ENCODE data around the gene MYO7A. TPM values are rescaled to one million over a fixed set of nuclear protein-coding genes. Genes with fewer than 3 reads are reported as not detected.

Gene MYO7A
- total RNA-seq, 3 donors from 2014 or later (not counting 1 experiment from before 2014, with no cell fraction given) = 0.20 to 1.1 (median 0.68) TPM

DNA sequence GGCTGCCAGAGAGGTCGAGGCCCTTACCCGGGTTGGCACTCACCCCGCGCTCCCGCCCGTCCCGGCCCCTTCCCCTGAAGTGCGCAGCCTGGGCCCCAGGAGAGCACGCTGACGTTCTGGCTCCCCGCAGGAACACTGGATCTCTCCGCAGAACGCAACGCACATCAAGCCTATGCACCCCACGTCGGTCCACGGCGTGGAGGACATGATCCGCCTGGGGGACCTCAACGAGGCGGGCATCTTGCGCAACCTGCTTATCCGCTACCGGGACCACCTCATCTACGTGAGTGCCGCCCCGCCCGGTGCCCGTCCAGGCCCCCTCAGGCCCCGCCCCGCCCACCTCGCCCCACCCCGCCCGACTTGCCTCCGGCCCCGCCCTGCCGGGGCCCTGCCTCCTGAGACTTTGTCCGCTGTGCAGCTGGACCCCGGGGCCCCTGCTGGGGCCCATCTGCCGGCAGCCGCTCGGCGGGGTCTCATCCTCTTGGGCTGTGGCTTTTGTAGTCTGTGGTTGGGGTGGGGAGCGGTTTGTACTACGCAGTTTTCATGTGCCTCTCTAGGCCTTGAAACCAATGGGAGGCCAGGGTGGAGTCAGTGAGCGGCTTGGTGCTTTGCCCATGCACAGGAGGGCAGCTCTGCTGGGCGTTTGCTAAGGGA lies 19.7 kb downstream of the MYO7A start:
- H3K27ac ChIP-seq (ENCODE audit: low read length) = no peak overlapping the region
- no peaks in the 10 kb centered on the region for H3K9me3 ChIP-seq (ENCODE audit: control insufficient read depth, insufficient read depth, low read length)
- no peaks in the 10 kb centered on the region for H3K9me3 Mint-ChIP-seq
- H3K4me1 Mint-ChIP-seq = peaks cover 28 to 49% of the 10 kb centered on the region in 2 donors
- TF ChIP-seq, protein P1, sequence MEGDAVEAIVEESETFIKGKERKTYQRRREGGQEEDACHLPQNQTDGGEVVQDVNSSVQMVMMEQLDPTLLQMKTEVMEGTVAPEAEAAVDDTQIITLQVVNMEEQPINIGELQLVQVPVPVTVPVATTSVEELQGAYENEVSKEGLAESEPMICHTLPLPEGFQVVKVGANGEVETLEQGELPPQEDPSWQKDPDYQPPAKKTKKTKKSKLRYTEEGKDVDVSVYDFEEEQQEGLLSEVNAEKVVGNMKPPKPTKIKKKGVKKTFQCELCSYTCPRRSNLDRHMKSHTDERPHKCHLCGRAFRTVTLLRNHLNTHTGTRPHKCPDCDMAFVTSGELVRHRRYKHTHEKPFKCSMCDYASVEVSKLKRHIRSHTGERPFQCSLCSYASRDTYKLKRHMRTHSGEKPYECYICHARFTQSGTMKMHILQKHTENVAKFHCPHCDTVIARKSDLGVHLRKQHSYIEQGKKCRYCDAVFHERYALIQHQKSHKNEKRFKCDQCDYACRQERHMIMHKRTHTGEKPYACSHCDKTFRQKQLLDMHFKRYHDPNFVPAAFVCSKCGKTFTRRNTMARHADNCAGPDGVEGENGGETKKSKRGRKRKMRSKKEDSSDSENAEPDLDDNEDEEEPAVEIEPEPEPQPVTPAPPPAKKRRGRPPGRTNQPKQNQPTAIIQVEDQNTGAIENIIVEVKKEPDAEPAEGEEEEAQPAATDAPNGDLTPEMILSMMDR (IDR thresholded peaks at IDR 0.05) = no peak
- peak; percentile 40 to 71 (median 60) for ATAC-seq
- no peaks in the 10 kb centered on the region for H3K36me3 Mint-ChIP-seq
- H3K4me1 ChIP-seq (ENCODE audit: control insufficient read depth, insufficient read depth, low read length) = peaks cover 36% of the 10 kb centered on the region
- peaks cover 24 to 27% of the 10 kb centered on the region in 2 donors for H3K27me3 Mint-ChIP-seq (ENCODE audit: low read depth in 2 of 2)
- WGBS (ENCODE audit: insufficient coverage) = 21% methylated on average over 47 of the region's 47 CpGs
- no peaks in the 10 kb centered on the region for H3K27me3 ChIP-seq (ENCODE audit: control insufficient read depth, insufficient read depth, low read length)
- no peak overlapping the region for H3K4me3 ChIP-seq (ENCODE audit: low read length)
- H3K36me3 ChIP-seq (ENCODE audit: control insufficient read depth, insufficient read depth, low read length) = no peaks in the 10 kb centered on the region
- DNase-seq = peak in 1 of 2 donors; percentile 59
- H3K4me3 Mint-ChIP-seq = peak overlapping the region; percentile 75
- peak overlapping the region in 1 of 2 donors; percentile 29 for H3K27ac Mint-ChIP-seq
- intact Hi-C loops (cut with micrococcal nuclease) = no loop called here

- Mint-ChIP-seq H3K36me3 (no peaks in the 10 kb centered on the region), H3K4me1 (peaks cover 32 to 53% of the 10 kb centered on the region in 2 donors), H3K27ac (no peak overlapping the region), H3K27me3 (ENCODE audit: low read depth in 2 of 2) (peaks cover 17 to 24% of the 10 kb centered on the region in 2 donors), H3K9me3 (no peaks in the 10 kb centered on the region), H3K4me3 (no peak overlapping the region)
- H3K4me1 ChIP-seq (ENCODE audit: control insufficient read depth, insufficient read depth, low read length) = peaks cover 48% of the 10 kb centered on the region
- WGBS (ENCODE audit: insufficient coverage) = 97% methylated on average over 8 of the region's 8 CpGs
- no peaks in the 10 kb centered on the region for H3K36me3 ChIP-seq (ENCODE audit: control insufficient read depth, insufficient read depth, low read length)
- H3K4me3 ChIP-seq (ENCODE audit: low read length) = no peak overlapping the region
- peaks cover 4% of the 10 kb centered on the region for H3K27me3 ChIP-seq (ENCODE audit: control insufficient read depth, insufficient read depth, low read length)
- no peaks in the 10 kb centered on the region for H3K9me3 ChIP-seq (ENCODE audit: control insufficient read depth, insufficient read depth, low read length)
- ATAC-seq (no peak), DNase-seq (no peak)
- intact Hi-C loops (cut with micrococcal nuclease) = no loop called here
- H3K27ac ChIP-seq (ENCODE audit: low read length) = no peak overlapping the region
- TF ChIP-seq, protein P1 (IDR thresholded peaks at IDR 0.05) = no peak
Observed at GRCh38 chr11:77148963-77149715, 21.1 kb downstream of the MYO7A start.

- Mint-ChIP-seq H3K4me1 (peaks cover 34 to 61% of the 10 kb centered on the region in 2 donors), H3K27me3 (ENCODE audit: low read depth in 2 of 2) (peaks cover 17 to 24% of the 10 kb centered on the region in 2 donors), H3K9me3 (no peaks in the 10 kb centered on the region), H3K4me3 (no peak overlapping the region), H3K27ac (no peak overlapping the region), H3K36me3 (no peaks in the 10 kb centered on the region)
- intact Hi-C loops (cut with micrococcal nuclease) = no loop called here
- no peaks in the 10 kb centered on the region for H3K36me3 ChIP-seq (ENCODE audit: control insufficient read depth, insufficient read depth, low read length)
- H3K4me1 ChIP-seq (ENCODE audit: control insufficient read depth, insufficient read depth, low read length) = peaks cover 55% of the 10 kb centered on the region
- no peak overlapping the region for H3K4me3 ChIP-seq (ENCODE audit: low read length)
- WGBS (ENCODE audit: insufficient coverage) = 93% methylated on average over 12 of the region's 12 CpGs
- DNase-seq (no peak), ATAC-seq (no peak)
- H3K27me3 ChIP-seq (ENCODE audit: control insufficient read depth, insufficient read depth, low read length) = peaks cover 4% of the 10 kb centered on the region
- TF ChIP-seq, protein P1 (IDR thresholded peaks at IDR 0.05) = no peak
- H3K27ac ChIP-seq (ENCODE audit: low read length) = no peak overlapping the region
- no peaks in the 10 kb centered on the region for H3K9me3 ChIP-seq (ENCODE audit: control insufficient read depth, insufficient read depth, low read length)
Observed at GRCh38 chr11:77149716-77150392, 21.8 kb downstream of the MYO7A start.
